Glutamatergic neuron (in vitro differentiated cells): ENCODE data around the gene SLC26A9. TPM values are rescaled to one million over a fixed set of nuclear protein-coding genes. Genes with fewer than 3 reads are reported as not detected.

Experiments used
- DNase-seq: peaks from one replicate; pipeline ENCODE4 v3.0.0; 2022
- H3K27ac Mint-ChIP-seq: one replicate; pipeline ENCODE4 v1.8.0; 2020; ENCODE audit warnings: mild to moderate bottlenecking, mixed read lengths, inconsistent platforms; ENCODE audit not compliant: unreplicated experiment
- H3K27me3 Mint-ChIP-seq: one replicate; pipeline ENCODE4 v1.8.0; 2020; ENCODE audit warnings: mild to moderate bottlenecking, moderate library complexity, mixed read lengths, inconsistent platforms; ENCODE audit not compliant: unreplicated experiment
- H3K36me3 Mint-ChIP-seq: one replicate; pipeline ENCODE4 v1.8.0; 2020; ENCODE audit warnings: mild to moderate bottlenecking, mixed read lengths, inconsistent platforms; ENCODE audit not compliant: unreplicated experiment
- H3K4me1 Mint-ChIP-seq: one replicate; pipeline ENCODE4 v1.8.0; 2020; ENCODE audit warnings: mild to moderate bottlenecking, low read depth, mixed read lengths, inconsistent platforms; ENCODE audit not compliant: unreplicated experiment
- H3K4me3 Mint-ChIP-seq: one replicate; pipeline ENCODE4 v1.8.0; 2020; ENCODE audit warnings: mild to moderate bottlenecking, mixed read lengths, inconsistent platforms; ENCODE audit not compliant: unreplicated experiment
- H3K9me3 Mint-ChIP-seq: one replicate; pipeline ENCODE4 v1.8.0; 2020; ENCODE audit warnings: mild to moderate bottlenecking, moderate library complexity, mixed read lengths, inconsistent platforms; ENCODE audit not compliant: unreplicated experiment
- long read RNA-seq: library from polyadenylated mRNA; unstranded; transcript quantifications from one replicate; pipeline ENCODE4 v2.0.0, GENCODE V29; 2020; ENCODE audit not compliant: unreplicated experiment
- total RNA-seq: library from RNA; stranded (reverse); fragmentation: NEBNext Ultra II Directional; extraction: Animal tissue kit (Norgen Biotek cat#: 25700); gene quantifications from one replicate; pipeline ENCODE4 v1.2.1, GENCODE V29; 2021; ENCODE audit not compliant: unreplicated experiment
- TF ChIP-seq, protein P1 (sequence below): fragments of 200-600 bp; sonication (generic); IDR thresholded peaks from one replicate; pipeline ENCODE4 v1.5.0; 2021; ENCODE audit not compliant: partially characterized antibody, unreplicated experiment

SLC26A9 gene, protein sequence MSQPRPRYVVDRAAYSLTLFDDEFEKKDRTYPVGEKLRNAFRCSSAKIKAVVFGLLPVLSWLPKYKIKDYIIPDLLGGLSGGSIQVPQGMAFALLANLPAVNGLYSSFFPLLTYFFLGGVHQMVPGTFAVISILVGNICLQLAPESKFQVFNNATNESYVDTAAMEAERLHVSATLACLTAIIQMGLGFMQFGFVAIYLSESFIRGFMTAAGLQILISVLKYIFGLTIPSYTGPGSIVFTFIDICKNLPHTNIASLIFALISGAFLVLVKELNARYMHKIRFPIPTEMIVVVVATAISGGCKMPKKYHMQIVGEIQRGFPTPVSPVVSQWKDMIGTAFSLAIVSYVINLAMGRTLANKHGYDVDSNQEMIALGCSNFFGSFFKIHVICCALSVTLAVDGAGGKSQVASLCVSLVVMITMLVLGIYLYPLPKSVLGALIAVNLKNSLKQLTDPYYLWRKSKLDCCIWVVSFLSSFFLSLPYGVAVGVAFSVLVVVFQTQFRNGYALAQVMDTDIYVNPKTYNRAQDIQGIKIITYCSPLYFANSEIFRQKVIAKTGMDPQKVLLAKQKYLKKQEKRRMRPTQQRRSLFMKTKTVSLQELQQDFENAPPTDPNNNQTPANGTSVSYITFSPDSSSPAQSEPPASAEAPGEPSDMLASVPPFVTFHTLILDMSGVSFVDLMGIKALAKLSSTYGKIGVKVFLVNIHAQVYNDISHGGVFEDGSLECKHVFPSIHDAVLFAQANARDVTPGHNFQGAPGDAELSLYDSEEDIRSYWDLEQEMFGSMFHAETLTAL
- total RNA-seq: not detected
- long read RNA-seq: 0 reads

DNA sequence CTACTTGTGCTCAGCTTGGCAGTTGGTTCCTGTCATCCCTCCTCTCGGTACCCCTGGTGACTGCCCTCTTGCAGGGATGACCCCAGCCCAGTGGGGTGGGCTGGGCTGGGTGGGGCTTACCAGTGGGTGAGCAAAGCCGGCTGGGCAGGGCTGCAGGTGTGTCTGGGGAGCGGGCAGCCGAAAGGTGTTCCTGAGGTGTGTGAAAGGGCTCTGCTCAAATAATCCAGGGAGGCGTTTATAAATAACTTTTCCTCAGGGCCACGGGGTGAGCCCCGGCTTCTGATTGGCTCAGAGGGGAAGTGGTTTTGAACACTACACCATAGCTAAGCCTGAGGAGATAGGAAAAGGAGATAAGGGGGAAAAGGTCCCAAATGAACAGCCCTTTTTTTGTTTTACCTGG lies at the start of gene SLC26A9:
Gene SLC26A9 (minus strand): TSS at position 212 of the 400 bp plus-strand sequence. CDS start 7,636 bp downstream, outside the sequence.
- Mint-ChIP-seq H3K4me3 (no peak within 1 kb of the TSS), H3K4me1 (peaks cover 6% of the 10 kb centered on the region)

DNA sequence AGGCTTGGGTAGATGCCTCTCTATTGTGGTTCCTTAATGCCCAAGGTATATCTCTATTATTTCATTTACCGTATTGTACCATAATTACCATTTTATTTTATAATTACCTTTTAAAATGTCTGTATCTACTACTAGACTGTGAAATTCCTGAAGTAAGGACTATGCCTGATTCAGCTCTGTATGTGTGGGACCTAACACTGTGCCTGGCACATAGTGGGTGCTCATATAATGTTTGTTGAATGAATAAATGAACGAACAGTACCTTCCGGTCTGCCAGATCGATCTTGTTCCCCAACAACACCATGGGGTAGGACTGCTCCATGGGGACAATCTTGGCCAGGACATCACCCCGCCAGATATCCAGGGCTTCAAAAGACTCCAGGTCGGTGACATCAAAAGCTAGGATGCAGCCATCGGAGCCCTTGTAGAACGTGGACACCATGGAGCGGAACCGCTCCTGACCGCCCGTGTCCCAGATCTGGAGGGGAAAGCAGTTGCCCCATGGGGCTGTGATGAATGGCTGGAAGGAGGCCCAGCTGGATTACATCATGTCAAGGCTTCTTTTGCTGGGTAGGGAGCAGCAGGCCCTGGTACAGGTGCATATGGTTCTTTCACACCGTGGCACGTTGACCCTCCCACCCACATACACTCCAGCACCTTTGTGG lies 49.1 kb upstream of the SLC26A9 start:
- DNase-seq: no peak
- no peaks in the 10 kb centered on the region for H3K27me3 Mint-ChIP-seq
- H3K36me3 Mint-ChIP-seq: no peaks in the 10 kb centered on the region
- H3K4me3 Mint-ChIP-seq: no peak overlapping the region
- H3K9me3 Mint-ChIP-seq: peaks cover 1% of the 10 kb centered on the region
- H3K4me1 Mint-ChIP-seq: no peaks in the 10 kb centered on the region
- no peak overlapping the region for H3K27ac Mint-ChIP-seq
- TF ChIP-seq, protein P1, sequence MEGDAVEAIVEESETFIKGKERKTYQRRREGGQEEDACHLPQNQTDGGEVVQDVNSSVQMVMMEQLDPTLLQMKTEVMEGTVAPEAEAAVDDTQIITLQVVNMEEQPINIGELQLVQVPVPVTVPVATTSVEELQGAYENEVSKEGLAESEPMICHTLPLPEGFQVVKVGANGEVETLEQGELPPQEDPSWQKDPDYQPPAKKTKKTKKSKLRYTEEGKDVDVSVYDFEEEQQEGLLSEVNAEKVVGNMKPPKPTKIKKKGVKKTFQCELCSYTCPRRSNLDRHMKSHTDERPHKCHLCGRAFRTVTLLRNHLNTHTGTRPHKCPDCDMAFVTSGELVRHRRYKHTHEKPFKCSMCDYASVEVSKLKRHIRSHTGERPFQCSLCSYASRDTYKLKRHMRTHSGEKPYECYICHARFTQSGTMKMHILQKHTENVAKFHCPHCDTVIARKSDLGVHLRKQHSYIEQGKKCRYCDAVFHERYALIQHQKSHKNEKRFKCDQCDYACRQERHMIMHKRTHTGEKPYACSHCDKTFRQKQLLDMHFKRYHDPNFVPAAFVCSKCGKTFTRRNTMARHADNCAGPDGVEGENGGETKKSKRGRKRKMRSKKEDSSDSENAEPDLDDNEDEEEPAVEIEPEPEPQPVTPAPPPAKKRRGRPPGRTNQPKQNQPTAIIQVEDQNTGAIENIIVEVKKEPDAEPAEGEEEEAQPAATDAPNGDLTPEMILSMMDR: no peak

More for the DNA sequence above, at the start of gene SLC26A9:
- Mint-ChIP-seq H3K9me3 (no peaks in the 10 kb centered on the region), H3K36me3 (no peaks in the 10 kb centered on the region), H3K27ac (no peak within 1 kb of the TSS), H3K27me3 (peaks cover 6% of the 10 kb centered on the region)
- no peak for DNase-seq
- TF ChIP-seq, protein P1: no peak

DNA sequence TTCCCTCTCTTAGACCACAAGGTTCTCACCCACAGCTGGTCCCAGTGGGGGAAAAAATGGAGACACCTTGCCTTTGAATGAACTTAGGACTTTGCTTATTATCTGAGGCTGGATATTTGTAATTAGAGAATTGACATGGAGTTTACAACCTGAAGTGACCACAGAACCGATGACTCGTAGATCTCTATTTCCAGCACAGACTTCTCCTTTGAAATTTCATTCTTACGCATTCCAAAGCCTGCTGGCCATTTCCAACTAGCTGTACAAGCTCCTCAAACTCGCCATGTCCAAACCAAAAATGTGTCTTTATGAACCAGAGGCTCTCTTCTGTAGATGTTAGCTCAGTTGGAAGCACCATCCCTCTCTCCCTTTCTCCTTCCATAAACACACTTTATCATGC lies 48.0 kb upstream of the SLC26A9 start:
- H3K4me1 Mint-ChIP-seq: no peaks in the 10 kb centered on the region
- H3K9me3 Mint-ChIP-seq: peaks cover 1% of the 10 kb centered on the region
- no peaks in the 10 kb centered on the region for H3K27me3 Mint-ChIP-seq
- H3K36me3 Mint-ChIP-seq: no peaks in the 10 kb centered on the region
- TF ChIP-seq, protein P1: no peak
- no peak for DNase-seq
- H3K4me3 Mint-ChIP-seq: no peak overlapping the region
- H3K27ac Mint-ChIP-seq: no peak overlapping the region

DNA sequence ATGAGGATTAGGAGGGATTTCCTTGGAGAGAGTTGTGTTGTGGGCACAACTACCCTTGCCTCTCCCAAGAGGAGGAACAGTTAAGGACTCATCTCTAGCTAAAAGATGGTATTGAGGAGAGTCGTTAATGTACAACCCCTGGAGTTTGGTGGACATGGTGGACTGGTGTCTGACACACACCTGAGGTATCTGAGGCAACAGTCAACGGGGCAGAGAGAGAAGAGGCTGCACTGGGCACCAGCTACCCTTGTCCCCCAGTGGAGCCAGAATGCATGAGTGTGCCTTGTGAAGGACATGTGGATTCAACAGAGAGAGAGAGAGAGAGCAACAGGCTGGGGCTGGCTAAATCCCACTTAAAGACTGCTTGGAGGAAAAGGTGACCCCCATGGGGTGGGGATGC lies 47.0 kb upstream of the SLC26A9 start:
- H3K4me3 Mint-ChIP-seq: no peak overlapping the region
- H3K27ac Mint-ChIP-seq: no peak overlapping the region
- H3K9me3 Mint-ChIP-seq: peaks cover 1% of the 10 kb centered on the region
- no peaks in the 10 kb centered on the region for H3K36me3 Mint-ChIP-seq
- DNase-seq: no peak
- no peaks in the 10 kb centered on the region for H3K4me1 Mint-ChIP-seq
- TF ChIP-seq, protein P1: no peak
- H3K27me3 Mint-ChIP-seq: no peaks in the 10 kb centered on the region
